DND-41 (cell line): ENCODE results near the gene DCLRE1B.

Experiments used
- ATAC-seq: fragments of 200-7000 bp; cut with Tn5 transposase; 3 replicates; pipeline ENCODE4 v1.9.1; 2021; ENCODE audit warnings: low read depth; ENCODE audit not compliant: insufficient read depth
- DNase-seq: peaks from one replicate; pipeline ENCODE4 v3.0.0-alpha.2; 2020
- H2AFZ ChIP-seq: 2 replicates; pipeline ENCODE4 v1.6.0; 2012; ENCODE audit warnings: low read depth, low read length
- H3K27ac ChIP-seq: 2 replicates; pipeline ENCODE4 v1.5.1; 2012; ENCODE audit warnings: low read length, inconsistent platforms
- H3K27me3 ChIP-seq: fragments of 200-600 bp; sonication (generic); 2 replicates; pipeline ENCODE4 v1.6.0; 2012; ENCODE audit warnings: low read length, mild to moderate bottlenecking, inconsistent platforms; ENCODE audit not compliant: insufficient read depth, poor library complexity
- H3K36me3 ChIP-seq: 2 replicates; pipeline ENCODE4 v1.5.1; 2012; ENCODE audit warnings: low read length, inconsistent platforms; ENCODE audit not compliant: insufficient read depth
- H3K4me1 ChIP-seq: 2 replicates; pipeline ENCODE4 v1.5.1; 2012; ENCODE audit warnings: mild to moderate bottlenecking, low read length; ENCODE audit not compliant: insufficient read depth
- H3K4me2 ChIP-seq: 2 replicates; pipeline ENCODE4 v1.6.0; 2012; ENCODE audit warnings: mild to moderate bottlenecking, moderate library complexity, low read length, inconsistent platforms; ENCODE audit not compliant: insufficient read depth
- H3K4me3 ChIP-seq, 2 experiments: fragments of 200-600 bp in 1 of 2; shearing (Covaris generic) in 1 of 2; 2 replicates each; pipeline ENCODE4 v1.5.1; 2012 to 2016; ENCODE audit warnings: inconsistent platforms in 2 of 2, low read length in 2 of 2, mild to moderate bottlenecking in 2 of 2, low read depth in 1 of 2, moderate library complexity in 1 of 2
- H3K79me2 ChIP-seq: 2 replicates; pipeline ENCODE4 v1.6.0; 2012; ENCODE audit warnings: low read length, inconsistent platforms; ENCODE audit not compliant: insufficient read depth
- H3K9ac ChIP-seq: 2 replicates; pipeline ENCODE4 v1.6.0; 2012; ENCODE audit warnings: low read depth, mild to moderate bottlenecking, inconsistent platforms, low read length, moderate library complexity
- H3K9me3 ChIP-seq: 2 replicates; pipeline ENCODE4 v1.5.1; 2012; ENCODE audit warnings: low read length, moderate library complexity, mild to moderate bottlenecking, inconsistent platforms; ENCODE audit not compliant: insufficient read depth, severe bottlenecking
- H4K20me1 ChIP-seq: 2 replicates; pipeline ENCODE4 v1.6.0; 2012; ENCODE audit warnings: low read length; ENCODE audit not compliant: insufficient read depth
- CTCF ChIP-seq: IDR thresholded peaks from 2 replicates; pipeline ENCODE4 v1.5.1; 2012; ENCODE audit warnings: borderline replicate concordance, low read length, moderate library complexity, mild to moderate bottlenecking; ENCODE audit not compliant: poor library complexity, severe bottlenecking; ENCODE audit errors: extremely low read depth
- EZH2 ChIP-seq: IDR thresholded peaks from 3 replicates; pipeline ENCODE4 v1.6.1; 2012; ENCODE audit warnings: borderline replicate concordance, low read depth, mild to moderate bottlenecking, moderate library complexity, low read length, inconsistent platforms; ENCODE audit not compliant: severe bottlenecking

The DCLRE1B gene

DNA sequence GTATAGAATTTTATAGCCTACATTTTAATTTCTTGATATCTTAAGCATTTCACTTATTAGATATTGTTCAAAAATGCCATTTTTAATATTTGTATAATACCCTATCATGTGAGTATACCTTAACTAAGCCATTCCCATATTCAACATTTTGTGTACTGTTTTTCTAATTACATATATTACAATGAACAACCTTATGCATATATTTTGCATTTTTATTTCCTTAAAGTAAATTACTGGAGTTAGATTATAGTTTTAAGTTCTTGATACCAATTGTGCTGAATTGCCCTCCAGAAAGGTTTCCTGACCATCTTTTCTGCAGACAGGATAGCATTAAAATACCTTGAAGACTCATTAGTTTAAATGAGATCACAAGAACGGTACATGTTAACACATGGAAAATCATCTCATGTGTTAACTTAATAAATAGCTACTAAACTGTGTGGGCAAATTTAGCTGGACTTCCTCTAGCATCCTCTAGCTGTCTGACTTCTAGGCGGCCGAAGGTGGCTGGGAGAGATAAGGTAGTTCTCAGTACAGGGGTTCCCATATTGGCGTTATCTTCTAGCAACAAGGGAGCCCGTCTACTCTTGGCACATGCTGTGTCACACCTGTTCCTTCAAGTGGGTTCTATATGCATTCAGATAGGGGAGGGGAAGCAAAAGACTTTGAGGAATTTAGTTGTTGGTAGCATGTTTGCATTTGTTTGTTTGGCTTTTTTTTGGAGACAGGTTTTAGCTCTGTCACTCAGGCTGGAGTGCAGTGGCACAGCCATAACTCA is 8.9 kb downstream of the DCLRE1B start:
- H3K4me2 ChIP-seq = no peak overlapping the region
- no peak overlapping the region for H3K9ac ChIP-seq
- peaks cover 52% of the 10 kb centered on the region for H3K36me3 ChIP-seq
- no peak overlapping the region for H3K4me3 ChIP-seq
- DNase-seq (no peak), ATAC-seq (no peak)
- H3K27ac ChIP-seq = no peak overlapping the region
- peaks cover 29% of the 10 kb centered on the region for H3K79me2 ChIP-seq
- H3K4me1 ChIP-seq = peaks cover 4% of the 10 kb centered on the region; the same call in 1 of the 2 replicates
- H3K27me3 ChIP-seq = no peaks in the 10 kb centered on the region
- peaks cover 27% of the 10 kb centered on the region; the same call in 1 of the 2 replicates for H4K20me1 ChIP-seq
- TF ChIP-seq CTCF (no peak), EZH2 (no peak)
- no peak overlapping the region for H2AFZ ChIP-seq
- H3K9me3 ChIP-seq = no peaks in the 10 kb centered on the region

DNA sequence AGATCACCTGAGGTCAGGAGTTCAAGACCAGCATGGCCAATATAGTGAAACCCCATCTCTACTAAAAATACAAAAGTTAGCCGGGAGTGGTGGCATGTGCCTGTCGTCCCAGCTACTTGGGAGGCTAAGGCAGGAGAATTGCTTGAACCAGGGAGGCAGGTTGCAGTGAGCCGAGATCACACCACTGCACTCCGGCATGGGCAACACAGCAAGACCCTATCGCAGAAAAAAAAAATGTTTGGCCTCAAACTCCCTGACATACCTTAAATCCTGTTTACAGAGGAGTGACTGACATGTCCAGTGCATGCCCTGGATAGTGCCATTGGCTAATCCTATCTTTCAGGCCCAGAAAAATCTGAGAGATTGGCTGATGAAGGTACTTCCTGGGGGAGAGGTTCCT is 11.8 kb downstream of the DCLRE1B start:
- peaks cover 2% of the 10 kb centered on the region for H3K79me2 ChIP-seq
- no peak for DNase-seq
- ATAC-seq = no peak
- peaks cover 24% of the 10 kb centered on the region for H3K36me3 ChIP-seq
- H3K27me3 ChIP-seq = no peaks in the 10 kb centered on the region
- H3K4me3 ChIP-seq = no peak overlapping the region
- peaks cover 16% of the 10 kb centered on the region; the same call in 1 of the 2 replicates for H4K20me1 ChIP-seq
- no peaks in the 10 kb centered on the region for H3K4me1 ChIP-seq
- no peak overlapping the region for H3K27ac ChIP-seq
- no peaks in the 10 kb centered on the region for H3K9me3 ChIP-seq
- H3K9ac ChIP-seq = no peak overlapping the region
- H2AFZ ChIP-seq = no peak overlapping the region
- H3K4me2 ChIP-seq = no peak overlapping the region
- TF ChIP-seq CTCF (no peak), EZH2 (no peak)

GRCh38 chr1:113917400-113918082 is 12.4 kb downstream of the DCLRE1B start:
- DNase-seq = no peak
- no peak for ATAC-seq
- Histone ChIP-seq H2AFZ (no peak overlapping the region), H3K4me2 (no peak overlapping the region), H3K9me3 (no peaks in the 10 kb centered on the region), H3K4me1 (no peaks in the 10 kb centered on the region), H3K79me2 (no peaks in the 10 kb centered on the region), H4K20me1 (peaks cover 15% of the 10 kb centered on the region; the same call in 1 of the 2 replicates), H3K27ac (no peak overlapping the region), H3K27me3 (no peaks in the 10 kb centered on the region), H3K9ac (no peak overlapping the region), H3K4me3 (no peak overlapping the region), H3K36me3 (peaks cover 19% of the 10 kb centered on the region)
- TF ChIP-seq CTCF (no peak), EZH2 (no peak)
